Lower lobe of right lung (tissue), 2 donors: ENCODE results near the gene MED9. TPM values are rescaled to one million over a fixed set of nuclear protein-coding genes. Genes with fewer than 3 reads are reported as not detected.
A peak's percentile ranks its signal among the peaks of the same experiment; 100 is the strongest.

Experiments used
- ATAC-seq, 2 donors: fragments of 200-7000 bp; cut with Tn5 transposase; one replicate each; pipeline ENCODE4 v1.9.1; 2020 to 2022; ENCODE audit warnings: mild to moderate bottlenecking in 2 of 2, moderate library complexity in 2 of 2
- DNase-seq: peaks from one replicate; pipeline ENCODE4 v3.0.0-alpha.2; 2020
- H3K27ac ChIP-seq: fragments of 200-600 bp; one replicate; pipeline ENCODE4 v1.8.0; 2022
- H3K27me3 ChIP-seq: fragments of 200-600 bp; one replicate; pipeline ENCODE4 v1.8.0; 2022; ENCODE audit warnings: low read depth
- H3K36me3 ChIP-seq: fragments of 200-600 bp; one replicate; pipeline ENCODE4 v1.8.0; 2022; ENCODE audit warnings: mild to moderate bottlenecking
- H3K4me1 ChIP-seq: fragments of 200-600 bp; one replicate; pipeline ENCODE4 v1.8.0; 2022
- H3K4me3 ChIP-seq: fragments of 200-600 bp; one replicate; pipeline ENCODE4 v1.8.0; 2022; ENCODE audit warnings: mild to moderate bottlenecking
- H3K9me3 ChIP-seq: fragments of 200-600 bp; one replicate; pipeline ENCODE4 v1.8.0; 2022
- intact Hi-C: fragments of 100-400 bp; cut with DNase I; formaldehyde crosslinking; loops from one replicate; pipeline ENCODE4 v1.11.0; 2022
- total RNA-seq: library from RNA; stranded (reverse); fragmentation: NEBNext Ultra II Directional; extraction: Animal tissue kit (Norgen Biotek cat#: 25700); gene quantifications from one replicate; pipeline ENCODE4 v1.2.1, GENCODE V29; 2021
- TF ChIP-seq, protein P1 (sequence below): fragments of 200-600 bp; IDR thresholded peaks from one replicate; pipeline ENCODE4 v1.8.0; 2022; ENCODE audit warnings: antibody characterized with exemption, mild to moderate bottlenecking
- donor health status: DM: no; HTN: yes; CAD: no; lungs with severe emphysema.

MED9 gene
- total RNA-seq, 1 donor from 2014 or later: 14.5 TPM

DNA sequence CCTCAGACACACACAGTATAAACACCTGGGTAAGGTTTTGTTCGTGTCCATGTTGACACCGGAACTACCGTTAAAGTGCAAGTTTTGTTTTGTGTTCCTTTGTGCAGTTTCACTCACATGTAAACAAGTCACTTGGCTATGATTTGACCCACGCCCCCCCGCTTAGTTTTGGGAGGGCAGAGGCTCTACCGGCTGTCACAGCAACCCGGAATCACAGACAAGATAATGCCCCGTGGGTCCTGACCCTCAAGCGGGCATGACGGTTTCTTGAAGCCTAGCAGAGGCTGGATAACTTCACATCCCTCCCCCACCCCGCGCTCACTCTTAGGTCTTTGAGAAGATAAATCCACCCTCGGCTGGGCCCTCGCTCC lies 17.7 kb downstream of the MED9 start:
- TF ChIP-seq, protein P1, sequence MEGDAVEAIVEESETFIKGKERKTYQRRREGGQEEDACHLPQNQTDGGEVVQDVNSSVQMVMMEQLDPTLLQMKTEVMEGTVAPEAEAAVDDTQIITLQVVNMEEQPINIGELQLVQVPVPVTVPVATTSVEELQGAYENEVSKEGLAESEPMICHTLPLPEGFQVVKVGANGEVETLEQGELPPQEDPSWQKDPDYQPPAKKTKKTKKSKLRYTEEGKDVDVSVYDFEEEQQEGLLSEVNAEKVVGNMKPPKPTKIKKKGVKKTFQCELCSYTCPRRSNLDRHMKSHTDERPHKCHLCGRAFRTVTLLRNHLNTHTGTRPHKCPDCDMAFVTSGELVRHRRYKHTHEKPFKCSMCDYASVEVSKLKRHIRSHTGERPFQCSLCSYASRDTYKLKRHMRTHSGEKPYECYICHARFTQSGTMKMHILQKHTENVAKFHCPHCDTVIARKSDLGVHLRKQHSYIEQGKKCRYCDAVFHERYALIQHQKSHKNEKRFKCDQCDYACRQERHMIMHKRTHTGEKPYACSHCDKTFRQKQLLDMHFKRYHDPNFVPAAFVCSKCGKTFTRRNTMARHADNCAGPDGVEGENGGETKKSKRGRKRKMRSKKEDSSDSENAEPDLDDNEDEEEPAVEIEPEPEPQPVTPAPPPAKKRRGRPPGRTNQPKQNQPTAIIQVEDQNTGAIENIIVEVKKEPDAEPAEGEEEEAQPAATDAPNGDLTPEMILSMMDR: no peak
- peak overlapping the region; percentile 66 for H3K4me3 ChIP-seq
- peak overlapping the region; percentile 89 for H3K27ac ChIP-seq
- no peak for DNase-seq
- intact Hi-C loops: no loop called here
- H3K9me3 ChIP-seq: no peaks in the 10 kb centered on the region
- peaks cover 18% of the 10 kb centered on the region for H3K36me3 ChIP-seq
- H3K27me3 ChIP-seq: no peaks in the 10 kb centered on the region
- no peak for ATAC-seq
- H3K4me1 ChIP-seq: peaks cover 23% of the 10 kb centered on the region

DNA sequence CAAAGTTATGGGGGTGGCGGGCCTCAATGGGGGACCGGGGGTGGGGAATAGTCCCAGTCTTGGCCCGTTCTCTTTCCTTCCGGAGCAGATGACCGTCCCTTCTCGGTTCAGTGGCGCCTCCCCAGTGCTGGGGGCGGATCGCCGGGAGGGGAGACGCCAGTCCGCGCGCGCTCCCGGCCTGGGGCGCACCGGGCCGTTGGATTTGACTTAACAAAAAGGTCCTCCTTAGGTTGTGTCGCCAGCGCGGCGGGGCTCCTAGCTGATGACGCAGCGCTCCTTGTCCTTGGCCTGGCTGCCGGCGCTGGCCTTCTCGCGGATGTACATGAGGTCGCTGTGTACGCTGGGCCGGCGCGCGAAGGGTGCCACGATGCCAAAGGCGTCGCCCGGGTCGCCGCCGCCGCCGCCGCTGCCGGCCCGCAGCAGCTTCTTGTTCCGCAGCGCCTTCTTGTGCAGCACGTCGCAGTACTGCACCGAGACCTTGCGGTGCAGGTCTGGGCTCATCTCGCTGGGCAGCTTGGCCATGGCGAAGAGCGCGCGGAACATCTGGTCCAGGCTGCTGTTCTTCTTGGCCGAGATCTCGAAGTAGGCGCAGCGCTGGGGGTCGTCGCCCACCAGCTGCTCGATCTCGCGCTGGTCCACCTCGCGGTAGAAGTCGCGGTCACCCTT lies 18.2 kb downstream of the MED9 start:
- Histone ChIP-seq H3K36me3 (peaks cover 18% of the 10 kb centered on the region), H3K27ac (peak overlapping the region; percentile 89), H3K4me3 (peak overlapping the region; percentile 66), H3K27me3 (no peaks in the 10 kb centered on the region), H3K4me1 (peaks cover 23% of the 10 kb centered on the region), H3K9me3 (no peaks in the 10 kb centered on the region)
- TF ChIP-seq, protein P1: no peak
- ATAC-seq (peak; percentile 4 to 14), DNase-seq (peak; percentile 74)
- intact Hi-C loops: no loop called here

GRCh38 chr17:17495536-17496188 lies 18.9 kb downstream of the MED9 start:
- TF ChIP-seq, protein P1: no peak
- ATAC-seq (peak; percentile 6 to 44), DNase-seq (peak; percentile 62)
- H3K4me3 ChIP-seq: peak overlapping the region; percentile 66
- intact Hi-C loops: no loop called here
- peaks cover 23% of the 10 kb centered on the region for H3K4me1 ChIP-seq
- H3K9me3 ChIP-seq: no peaks in the 10 kb centered on the region
- peak overlapping the region; percentile 89 for H3K27ac ChIP-seq
- H3K36me3 ChIP-seq: peaks cover 18% of the 10 kb centered on the region
- no peaks in the 10 kb centered on the region for H3K27me3 ChIP-seq

DNA sequence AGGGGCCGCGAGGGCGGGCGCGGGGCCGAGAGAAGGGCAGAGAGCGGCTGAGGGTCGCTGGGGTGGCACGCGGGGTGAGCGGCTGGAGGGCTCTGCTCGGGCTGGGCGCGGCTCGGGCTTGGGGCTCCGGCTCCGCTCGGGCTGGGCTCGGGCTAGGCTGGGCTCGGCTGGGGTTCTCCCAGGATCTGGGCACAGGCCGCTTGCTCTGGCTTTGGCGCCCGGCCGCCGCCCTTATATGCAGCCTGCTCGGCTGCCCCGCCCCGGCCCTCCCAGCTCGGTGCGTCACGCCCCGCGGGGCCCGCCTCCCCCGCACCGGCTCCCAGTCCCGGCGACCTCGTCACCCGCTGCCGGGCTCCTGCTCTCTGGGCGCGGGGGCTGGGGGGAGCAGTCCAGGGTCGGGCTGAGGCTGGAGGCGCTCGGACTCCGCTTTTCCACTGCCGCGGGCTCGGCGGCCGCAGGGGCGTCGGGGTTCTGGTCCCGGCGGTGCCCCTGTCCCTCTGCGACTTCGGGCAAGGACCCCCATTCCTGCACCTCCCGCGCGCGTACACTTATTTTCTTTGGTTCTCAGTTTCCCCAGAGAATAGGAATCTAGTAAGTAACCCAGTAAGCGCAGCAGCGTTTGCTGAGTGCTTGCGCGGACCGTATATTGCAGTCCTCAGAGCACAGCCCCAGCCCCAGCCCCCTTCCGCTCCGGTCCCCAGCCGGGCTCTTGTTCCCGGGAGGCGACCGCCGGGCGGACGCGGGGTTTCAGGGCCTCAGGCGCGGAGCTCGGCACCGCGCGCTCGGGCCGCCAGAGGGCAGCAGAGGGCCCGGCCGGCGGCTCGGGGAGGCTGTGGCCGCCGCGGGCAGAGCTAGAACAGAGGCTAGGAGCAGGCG lies 19.6 kb downstream of the MED9 start, which contains the start of gene RASD1:
Gene RASD1 (minus strand): TSS at position 207 of the 876 bp plus-strand sequence. CDS start 214 bp downstream, outside the sequence.
- no peaks in the 10 kb centered on the region for H3K9me3 ChIP-seq
- peaks cover 23% of the 10 kb centered on the region for H3K4me1 ChIP-seq
- peak within 1 kb of the TSS; percentile 89 for H3K27ac ChIP-seq
- no peaks in the 10 kb centered on the region for H3K27me3 ChIP-seq
- DNase-seq (peak; percentile 92), ATAC-seq (peak; percentile 95 to 96)
- intact Hi-C loops: no loop called here
- H3K36me3 ChIP-seq: peaks cover 12% of the 10 kb centered on the region
- peak within 1 kb of the TSS; percentile 66 for H3K4me3 ChIP-seq
- TF ChIP-seq, protein P1: peak; percentile 99

- Histone ChIP-seq H3K36me3 (peaks cover 4% of the 10 kb centered on the region), H3K4me1 (peaks cover 23% of the 10 kb centered on the region), H3K27ac (peak overlapping the region; percentile 89), H3K27me3 (no peaks in the 10 kb centered on the region), H3K4me3 (peak overlapping the region; percentile 66), H3K9me3 (no peaks in the 10 kb centered on the region)
- ATAC-seq: no peak
- intact Hi-C loops: no loop called here
- DNase-seq: no peak
- TF ChIP-seq, protein P1: peak; percentile 5
These were observed 20.5 kb downstream of the MED9 start for GRCh38 chr17:17497065-17497844.
